Suprapubic skin (tissue), 4 donors: Measurements from ENCODE around the gene SOX6.

ENCODE experiments used
- CTCF ChIP-seq, 2 donors: fragments of 200-600 bp in 1 of 2; fragments of 450-650 bp in 1 of 2; sonication (generic) in 1 of 2; IDR thresholded peaks; one replicate each; pipeline ENCODE4 v1.5.1; 2016 to 2019; ENCODE audit warnings: antibody characterized with exemption in 2 of 2, mild to moderate bottlenecking in 1 of 2, moderate library complexity in 1 of 2
- POLR2A ChIP-seq, 2 donors: fragments of 450-650 bp; IDR thresholded peaks; one replicate each; pipeline ENCODE4 v1.6.1; 2017; ENCODE audit warnings: antibody characterized with exemption in 2 of 2, mild to moderate bottlenecking in 2 of 2, moderate library complexity in 2 of 2
- POLR2AphosphoS5 ChIP-seq, 3 donors: sonication (generic); formaldehyde crosslinking; IDR thresholded peaks; one replicate each; pipeline ENCODE4 v1.6.1; 2017; ENCODE audit warnings: antibody characterized with exemption in 3 of 3

GRCh38 chr11:16377746-16378145 lies 21.4 kb upstream of the SOX6 start:
- TF ChIP-seq POLR2A (IDR thresholded peaks at IDR 0.05) (no peak), CTCF (IDR thresholded peaks at IDR 0.05) (no peak), POLR2AphosphoS5 (IDR thresholded peaks at IDR 0.05) (no peak)
